Activated CD8-positive, alpha-beta T cell treated with anti-CD3 and anti-CD28 coated beads for 36 hours (primary cell): Measurements from ENCODE around the gene GMPPB. TPM values are rescaled to one million over a fixed set of nuclear protein-coding genes. Genes with fewer than 3 reads are reported as not detected.

Experiments
- ATAC-seq: fragments of 200-7000 bp; cut with Tn5 transposase; one replicate; pipeline ENCODE4 v1.10.0; 2021; ENCODE audit warnings: mild to moderate bottlenecking, moderate library complexity
- CTCF ChIA-PET: fragments of 350-600 bp; sonication (Branson Sonifier 250); formaldehyde crosslinking; loops from one replicate; lab custom pipeline; 2021; ENCODE audit warnings: antibody characterized with exemption; lab: Charles Lee
- POLR2A ChIA-PET: fragments of 350-600 bp; sonication (Branson Sonifier 250); formaldehyde crosslinking; loops from one replicate; lab custom pipeline; 2021; ENCODE audit warnings: antibody characterized with exemption; lab: Charles Lee
- DNase-seq: peaks from one replicate; pipeline ENCODE4 v3.0.0-alpha.2; 2020
- H3K27ac Mint-ChIP-seq: one replicate; pipeline ENCODE4 v1.8.0; 2021; ENCODE audit warnings: mild to moderate bottlenecking, mixed read lengths
- H3K27me3 Mint-ChIP-seq: one replicate; pipeline ENCODE4 v1.8.0; 2021; ENCODE audit warnings: mixed read lengths
- H3K36me3 Mint-ChIP-seq: one replicate; pipeline ENCODE4 v1.8.0; 2021; ENCODE audit warnings: low read depth, mixed read lengths
- H3K4me1 Mint-ChIP-seq: one replicate; pipeline ENCODE4 v1.8.0; 2021; ENCODE audit warnings: low read depth, mixed read lengths
- H3K4me3 Mint-ChIP-seq: one replicate; pipeline ENCODE4 v1.8.0; 2021; ENCODE audit warnings: mild to moderate bottlenecking, moderate library complexity, mixed read lengths
- H3K9me3 Mint-ChIP-seq: one replicate; pipeline ENCODE4 v1.8.0; 2021; ENCODE audit warnings: mixed read lengths
- intact Hi-C: fragments of 100-400 bp; cut with micrococcal nuclease; formaldehyde crosslinking; loops from one replicate; pipeline ENCODE4 v1.10.0; 2022
- total RNA-seq, 2 experiments: library from RNA; stranded (reverse); gene quantifications; one replicate each; pipeline ENCODE4 v1.2.3, GENCODE V29; 2021
- TF ChIP-seq, protein P1 (sequence below): fragments of 200-600 bp; IDR thresholded peaks from one replicate; pipeline ENCODE4 v1.8.0; 2022; ENCODE audit warnings: antibody characterized with exemption, mild to moderate bottlenecking

Gene GMPPB
- total RNA-seq = 10 to 100 TPM; 34.7 to 35.2 TPM

DNA sequence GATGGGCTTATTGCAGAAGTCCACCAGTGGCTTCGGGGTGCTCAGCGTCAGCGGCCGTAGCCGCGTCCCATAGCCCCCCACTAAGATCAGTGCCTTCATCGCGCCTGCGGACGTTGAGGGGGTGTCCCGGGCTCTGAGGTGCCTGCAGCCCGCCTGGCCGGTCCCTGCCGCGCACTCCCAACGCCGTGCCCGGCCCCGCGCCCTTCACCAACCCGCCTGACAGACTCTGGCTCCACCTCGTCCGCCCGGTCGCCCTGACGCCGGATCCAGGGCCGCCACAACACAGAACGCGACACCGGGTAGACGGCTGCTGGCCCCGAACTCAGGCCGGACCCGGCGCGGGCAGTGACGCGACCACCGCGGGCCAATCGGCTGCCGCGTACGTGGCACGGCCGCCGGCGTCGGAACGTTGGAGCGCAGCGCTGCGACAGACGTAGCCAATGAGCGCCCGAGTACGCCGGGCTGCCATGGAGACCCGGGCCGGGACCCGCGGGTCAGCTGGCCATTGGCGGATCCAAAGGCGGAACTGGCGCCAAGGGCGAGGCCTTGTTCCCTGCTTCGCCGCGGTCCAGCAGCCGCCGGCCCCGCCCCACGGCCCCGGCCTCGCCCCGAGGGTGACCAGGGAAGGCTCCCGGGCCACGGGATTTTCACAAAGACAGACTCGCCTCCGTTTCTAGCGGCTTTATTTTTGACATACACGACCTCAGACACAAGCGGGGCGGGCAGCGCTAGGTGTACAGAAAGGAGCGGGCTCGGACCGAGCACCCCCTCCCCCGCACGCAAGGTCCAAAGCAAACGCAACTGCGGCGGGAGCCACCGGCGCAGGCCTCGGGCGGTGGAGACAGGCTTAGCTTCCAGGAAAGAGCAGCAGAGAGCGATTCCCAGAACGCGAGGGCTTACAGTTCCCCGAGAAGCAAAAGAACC, at the start of gene GMPPB:
GMPPB (minus strand) TSS at position 324 of the 924 bp plus-strand sequence; CDS start at position 99, 225 bp downstream.
- ChIA-PET CTCF (interaction anchor here (1.3 to 1.4 kb wide), 3 partner anchors 22 to 184 kb away, joined by 5 read pairs; partner anchors contain the start of gene INKA1), POLR2A (interaction anchor here (0.9 to 7.6 kb wide), 10 partner anchors 8 to 216 kb away, joined by 3 to 40 read pairs (median 4); partner anchors contain the start of genes IP6K1 and RBM6)
- H3K9me3 Mint-ChIP-seq = no peaks in the 10 kb centered on the region
- ATAC-seq = peak; percentile 82
- H3K4me3 Mint-ChIP-seq = peak within 1 kb of the TSS; percentile 92
- H3K27ac Mint-ChIP-seq = peak within 1 kb of the TSS; percentile 97
- H3K27me3 Mint-ChIP-seq = no peaks in the 10 kb centered on the region
- peak; percentile 96 for DNase-seq
- H3K4me1 Mint-ChIP-seq = peaks cover 21% of the 10 kb centered on the region
- TF ChIP-seq, protein P1, sequence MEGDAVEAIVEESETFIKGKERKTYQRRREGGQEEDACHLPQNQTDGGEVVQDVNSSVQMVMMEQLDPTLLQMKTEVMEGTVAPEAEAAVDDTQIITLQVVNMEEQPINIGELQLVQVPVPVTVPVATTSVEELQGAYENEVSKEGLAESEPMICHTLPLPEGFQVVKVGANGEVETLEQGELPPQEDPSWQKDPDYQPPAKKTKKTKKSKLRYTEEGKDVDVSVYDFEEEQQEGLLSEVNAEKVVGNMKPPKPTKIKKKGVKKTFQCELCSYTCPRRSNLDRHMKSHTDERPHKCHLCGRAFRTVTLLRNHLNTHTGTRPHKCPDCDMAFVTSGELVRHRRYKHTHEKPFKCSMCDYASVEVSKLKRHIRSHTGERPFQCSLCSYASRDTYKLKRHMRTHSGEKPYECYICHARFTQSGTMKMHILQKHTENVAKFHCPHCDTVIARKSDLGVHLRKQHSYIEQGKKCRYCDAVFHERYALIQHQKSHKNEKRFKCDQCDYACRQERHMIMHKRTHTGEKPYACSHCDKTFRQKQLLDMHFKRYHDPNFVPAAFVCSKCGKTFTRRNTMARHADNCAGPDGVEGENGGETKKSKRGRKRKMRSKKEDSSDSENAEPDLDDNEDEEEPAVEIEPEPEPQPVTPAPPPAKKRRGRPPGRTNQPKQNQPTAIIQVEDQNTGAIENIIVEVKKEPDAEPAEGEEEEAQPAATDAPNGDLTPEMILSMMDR = no peak
- intact Hi-C loops = no loop called here
- H3K36me3 Mint-ChIP-seq = peaks cover 19% of the 10 kb centered on the region

DNA sequence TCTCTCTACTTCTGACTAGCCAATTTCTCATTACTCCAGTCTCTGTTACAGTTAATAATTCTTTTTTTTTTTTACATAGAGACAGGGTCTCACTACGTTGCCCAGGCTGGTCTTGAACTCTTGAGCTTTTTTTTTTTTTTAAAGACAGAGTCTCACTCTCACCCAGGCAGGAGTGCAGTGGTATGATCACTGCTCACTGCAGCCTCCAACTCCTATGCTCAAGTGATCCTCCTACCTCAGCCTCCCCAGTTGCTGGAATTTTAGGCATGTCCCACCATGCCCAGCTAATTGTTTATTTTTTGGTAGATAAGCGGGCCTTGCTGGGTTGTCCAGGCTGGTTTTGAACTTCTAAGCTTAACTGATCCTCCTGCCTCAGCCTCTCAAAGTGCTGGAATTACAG, 49.0 kb upstream of the GMPPB start:
- POLR2A ChIA-PET = interaction anchor here (1.7 to 1.9 kb wide), 2 partner anchors 13 to 14 kb away, joined by 6 to 8 read pairs; partner anchors contain the start of gene IP6K1
- Mint-ChIP-seq H3K36me3 (peaks cover 14% of the 10 kb centered on the region), H3K9me3 (no peaks in the 10 kb centered on the region), H3K27me3 (no peaks in the 10 kb centered on the region), H3K4me3 (no peak overlapping the region), H3K4me1 (peaks cover 40% of the 10 kb centered on the region), H3K27ac (no peak overlapping the region)
- CTCF ChIA-PET = no interaction called here
- ATAC-seq (no peak), DNase-seq (no peak)
- intact Hi-C loops = no loop called here
- TF ChIP-seq, protein P1 = no peak

DNA sequence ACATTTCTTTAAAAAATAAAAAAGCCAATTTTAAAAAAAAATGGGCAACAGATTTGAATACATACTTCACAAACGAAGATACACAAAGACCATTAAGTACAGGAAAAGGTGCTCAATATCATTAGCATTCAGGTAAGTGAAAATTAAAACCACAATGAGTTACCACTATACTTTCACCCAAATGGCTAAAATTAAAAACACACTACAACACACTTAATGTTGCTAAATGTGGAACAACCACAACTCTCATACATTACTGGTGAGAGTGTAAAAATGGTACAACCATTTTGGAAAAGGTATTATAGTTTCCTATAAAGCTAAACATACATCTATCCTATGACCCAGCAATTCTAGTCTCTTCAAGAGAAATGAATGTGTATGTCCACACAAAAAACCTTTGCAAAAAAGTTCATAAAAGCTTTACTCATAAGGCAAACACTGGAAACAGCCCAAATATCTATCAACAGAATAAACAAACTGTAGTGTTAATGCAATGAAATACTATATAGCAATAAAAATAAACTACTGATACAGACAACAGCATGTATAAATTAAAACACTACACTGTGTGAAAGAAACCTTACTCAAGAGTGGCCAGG, 47.7 kb upstream of the GMPPB start:
- H3K27ac Mint-ChIP-seq = no peak overlapping the region
- TF ChIP-seq, protein P1 = no peak
- no peaks in the 10 kb centered on the region for H3K9me3 Mint-ChIP-seq
- no peaks in the 10 kb centered on the region for H3K27me3 Mint-ChIP-seq
- ATAC-seq (no peak), DNase-seq (no peak)
- intact Hi-C loops = no loop called here
- ChIA-PET POLR2A (no interaction called here), CTCF (interaction anchor here (1.4 to 1.7 kb wide), 2 partner anchors 32 to 68 kb away, joined by 3 to 8 read pairs; partner anchors contain the start of gene INKA1)
- H3K4me3 Mint-ChIP-seq = no peak overlapping the region
- peaks cover 8% of the 10 kb centered on the region for H3K36me3 Mint-ChIP-seq
- H3K4me1 Mint-ChIP-seq = peaks cover 36% of the 10 kb centered on the region

DNA sequence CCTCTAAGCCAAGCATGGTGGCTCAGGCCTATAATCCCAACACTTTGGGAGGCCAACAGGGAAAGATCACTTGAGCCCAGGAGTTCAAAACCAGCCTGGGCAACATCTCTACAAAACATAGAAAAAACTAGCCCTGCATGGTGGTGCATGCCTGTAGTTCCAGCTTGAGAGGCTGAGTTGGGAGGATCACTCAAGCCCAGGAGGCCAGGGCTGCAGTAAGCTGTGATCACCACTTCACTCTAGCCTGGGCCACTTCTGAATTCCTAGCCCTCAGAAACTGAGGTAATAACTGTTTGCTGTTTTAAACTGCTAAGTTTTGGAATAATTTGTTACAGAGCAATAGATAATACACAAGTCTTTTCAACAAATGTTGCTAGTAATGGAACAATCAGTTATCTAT, 46.2 kb upstream of the GMPPB start:
- DNase-seq = no peak
- no peaks in the 10 kb centered on the region for H3K9me3 Mint-ChIP-seq
- TF ChIP-seq, protein P1 = no peak
- H3K4me1 Mint-ChIP-seq = peaks cover 40% of the 10 kb centered on the region
- no peak for ATAC-seq
- peaks cover 8% of the 10 kb centered on the region for H3K36me3 Mint-ChIP-seq
- CTCF ChIA-PET = interaction anchor here (0.7 to 1.7 kb wide), 4 partner anchors 33 to 599 kb away, joined by 3 to 8 read pairs (median 5); partner anchors contain the start of genes INKA1 and KLHDC8B
- POLR2A ChIA-PET = no interaction called here
- peak overlapping the region; percentile 36 for H3K27ac Mint-ChIP-seq
- no peak overlapping the region for H3K4me3 Mint-ChIP-seq
- intact Hi-C loops = no loop called here
- H3K27me3 Mint-ChIP-seq = no peaks in the 10 kb centered on the region
